ENCODE data around the gene GPX4. TPM values are rescaled to one million over a fixed set of nuclear protein-coding genes. Genes with fewer than 3 reads are reported as not detected.

Gene GPX4
- total RNA-seq, 1 donor from 2014 or later, result 241 TPM

DNA sequence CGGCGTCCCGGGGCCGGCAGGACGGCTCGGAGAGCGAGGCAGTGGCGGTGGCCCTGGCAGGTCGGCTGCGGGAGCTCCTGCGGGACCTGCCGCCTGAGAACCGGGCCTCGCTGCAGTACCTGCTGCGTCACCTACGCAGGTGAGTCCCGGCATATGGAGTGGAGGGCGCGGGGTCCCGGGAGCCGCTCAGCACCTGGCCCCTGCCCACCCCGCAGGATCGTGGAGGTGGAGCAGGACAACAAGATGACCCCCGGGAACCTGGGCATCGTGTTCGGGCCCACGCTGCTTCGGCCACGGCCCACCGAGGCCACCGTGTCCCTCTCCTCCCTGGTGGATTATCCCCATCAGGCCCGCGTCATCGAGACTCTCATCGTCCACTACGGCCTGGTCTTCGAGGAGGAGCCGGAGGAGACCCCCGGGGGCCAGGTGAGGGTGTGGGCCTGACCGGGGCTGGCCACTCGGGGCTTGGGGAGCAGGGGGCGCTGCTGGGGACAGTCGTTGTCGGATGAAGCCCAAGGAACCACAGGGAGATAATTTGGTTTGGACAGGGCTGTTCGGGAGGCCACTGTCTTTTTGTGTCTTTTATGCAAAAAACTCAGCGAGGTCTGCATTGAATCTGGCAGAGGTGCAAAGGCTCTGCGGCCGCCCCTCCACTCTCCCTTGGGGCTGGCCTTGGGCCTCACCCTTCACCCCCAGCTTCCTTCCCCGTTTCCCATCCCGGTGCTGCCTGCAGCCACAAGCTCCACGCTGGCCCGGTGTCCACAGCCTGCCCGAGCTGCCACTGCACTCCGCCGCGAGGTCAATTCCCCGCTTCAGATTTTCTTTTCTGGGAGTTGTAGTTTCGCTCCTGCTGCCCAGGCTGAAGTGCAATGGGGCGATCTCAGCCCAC lies 20.6 kb upstream of the GPX4 start:
- no peaks in the 10 kb centered on the region for H3K9me3 Mint-ChIP-seq
- peaks cover 30% of the 10 kb centered on the region for H3K4me1 Mint-ChIP-seq (ENCODE audit: low read depth)
- no peak overlapping the region for H3K4me3 Mint-ChIP-seq
- no peaks in the 10 kb centered on the region for H3K27me3 Mint-ChIP-seq (ENCODE audit: insufficient read depth)
- intact Hi-C loops (cut with micrococcal nuclease), result loop anchor here (1.0 kb wide), 2 partner anchors 16 to 20 kb away; partner anchors contain the start of gene ARHGAP45
- no peak for DNase-seq (ENCODE audit: low spot score)
- H3K36me3 Mint-ChIP-seq (ENCODE audit: low read depth), result peaks cover 33% of the 10 kb centered on the region
- no peak overlapping the region for H3K27ac Mint-ChIP-seq

DNA sequence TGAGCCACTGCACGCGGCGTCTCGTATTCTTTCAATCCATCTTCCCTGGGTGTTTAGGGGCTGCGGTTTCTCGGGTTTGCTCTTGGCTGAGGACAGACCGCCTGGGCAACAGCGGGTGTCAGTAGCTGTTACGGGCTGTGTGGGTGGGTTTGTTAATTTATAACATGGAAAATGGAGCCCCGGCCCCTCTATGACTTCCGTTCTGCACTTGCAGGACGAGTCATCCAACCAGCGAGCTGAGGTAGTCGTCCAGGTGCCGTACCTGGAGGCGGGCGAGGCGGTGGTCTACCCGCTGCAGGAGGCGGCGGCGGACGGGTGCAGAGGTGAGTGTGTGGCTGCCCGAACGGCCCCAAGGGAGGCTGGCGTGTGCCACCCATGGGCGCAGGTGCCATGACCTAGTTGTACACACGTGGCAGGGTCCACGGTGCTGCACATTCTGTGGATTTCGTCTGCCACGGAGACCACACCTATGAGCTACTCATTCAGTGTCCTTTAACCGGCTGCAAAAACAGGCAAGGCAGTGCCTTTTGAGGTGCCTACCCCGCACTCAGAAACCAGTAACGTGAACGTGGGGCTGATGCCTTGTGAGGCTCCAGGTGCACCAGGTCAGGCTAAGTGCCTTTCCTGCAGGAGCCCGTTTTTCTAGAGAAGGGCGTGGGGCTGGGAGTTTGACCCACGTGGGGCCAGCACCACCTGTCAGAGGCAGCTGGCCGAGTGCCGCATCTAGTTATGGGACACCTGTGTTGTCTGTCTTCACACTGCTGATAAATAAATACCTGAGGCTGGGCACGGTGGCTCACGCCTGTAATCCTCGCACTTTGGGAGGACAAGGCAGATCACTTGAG lies 19.5 kb upstream of the GPX4 start:
- Mint-ChIP-seq H3K27me3 (ENCODE audit: insufficient read depth) (no peaks in the 10 kb centered on the region), H3K4me1 (ENCODE audit: low read depth) (peaks cover 32% of the 10 kb centered on the region), H3K36me3 (ENCODE audit: low read depth) (peaks cover 33% of the 10 kb centered on the region), H3K27ac (peak overlapping the region; percentile 83), H3K4me3 (no peak overlapping the region), H3K9me3 (no peaks in the 10 kb centered on the region)
- intact Hi-C loops (cut with micrococcal nuclease), result no loop called here
- DNase-seq (ENCODE audit: low spot score), result no peak

DNA sequence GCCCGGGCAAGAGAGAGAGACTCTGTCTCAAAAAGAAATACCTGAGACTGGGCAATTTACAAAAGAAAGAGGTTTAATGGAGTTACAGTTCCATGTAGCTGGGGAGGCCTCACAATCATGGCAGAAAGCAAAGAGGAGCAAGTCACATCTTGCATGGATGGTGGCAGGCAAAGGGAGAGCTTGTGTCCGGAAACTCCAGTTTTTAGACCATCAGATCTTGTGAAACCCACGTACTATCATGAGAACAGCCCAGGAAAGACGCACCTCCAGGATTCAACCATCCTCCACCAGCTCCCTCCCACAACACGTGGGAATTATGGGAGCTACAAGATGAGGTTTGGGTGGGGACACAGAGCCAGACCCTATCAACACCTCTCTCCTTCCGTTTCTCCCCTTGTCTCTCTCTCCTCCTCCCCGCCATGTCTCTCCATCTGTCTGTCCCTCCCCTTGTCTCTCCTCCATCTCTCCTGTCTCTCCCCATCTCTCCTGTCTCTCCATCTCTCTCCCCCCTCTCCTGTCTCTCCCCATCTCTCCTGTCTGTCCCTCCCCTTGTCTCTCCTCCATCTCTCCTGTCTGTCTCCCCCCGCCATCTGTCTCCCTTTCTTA lies 18.6 kb upstream of the GPX4 start:
- no peaks in the 10 kb centered on the region for H3K27me3 Mint-ChIP-seq (ENCODE audit: insufficient read depth)
- DNase-seq (ENCODE audit: low spot score), result no peak
- H3K9me3 Mint-ChIP-seq, result no peaks in the 10 kb centered on the region
- intact Hi-C loops (cut with micrococcal nuclease), result no loop called here
- H3K4me3 Mint-ChIP-seq, result peak overlapping the region; percentile 45
- H3K27ac Mint-ChIP-seq, result peak overlapping the region; percentile 83
- peaks cover 32% of the 10 kb centered on the region for H3K4me1 Mint-ChIP-seq (ENCODE audit: low read depth)
- peaks cover 29% of the 10 kb centered on the region for H3K36me3 Mint-ChIP-seq (ENCODE audit: low read depth)

DNA sequence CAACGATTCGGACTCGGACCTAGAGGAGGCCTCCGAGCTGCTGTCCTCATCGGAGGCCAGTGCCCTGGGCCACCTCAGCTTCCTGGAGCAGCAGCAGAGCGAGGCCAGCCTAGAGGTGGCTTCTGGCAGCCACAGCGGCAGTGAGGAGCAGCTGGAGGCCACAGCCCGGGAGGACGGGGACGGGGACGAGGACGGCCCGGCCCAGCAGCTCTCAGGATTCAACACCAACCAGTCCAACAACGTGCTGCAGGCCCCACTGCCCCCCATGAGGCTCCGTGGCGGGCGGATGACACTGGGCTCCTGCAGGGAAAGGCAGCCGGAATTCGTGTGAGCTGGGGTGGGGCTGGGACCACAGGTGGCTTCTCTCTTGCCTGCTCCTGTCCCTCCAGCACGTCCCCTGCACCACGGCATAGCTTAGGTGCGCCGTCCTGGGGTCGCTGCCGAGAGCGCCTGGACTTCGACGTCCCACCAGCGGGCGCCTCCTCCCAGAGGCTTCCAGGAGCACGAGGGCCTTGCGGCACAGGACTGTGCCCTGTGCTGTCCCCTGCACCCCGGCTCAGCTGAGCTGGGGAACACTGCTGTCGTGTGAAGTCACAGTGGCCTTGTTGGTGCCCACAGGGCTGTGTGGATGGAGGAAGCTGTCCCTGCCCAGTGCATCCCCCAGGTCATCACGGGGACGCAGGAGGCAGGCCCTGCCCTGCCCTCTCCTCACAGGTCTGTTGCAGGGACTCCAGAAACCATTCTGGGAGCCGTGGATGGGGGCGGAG lies 17.9 kb upstream of the GPX4 start:
- Mint-ChIP-seq H3K36me3 (ENCODE audit: low read depth) (peaks cover 24% of the 10 kb centered on the region), H3K4me3 (peak overlapping the region; percentile 15), H3K27ac (peak overlapping the region; percentile 83), H3K9me3 (no peaks in the 10 kb centered on the region), H3K27me3 (ENCODE audit: insufficient read depth) (no peaks in the 10 kb centered on the region), H3K4me1 (ENCODE audit: low read depth) (peaks cover 28% of the 10 kb centered on the region)
- DNase-seq (ENCODE audit: low spot score), result no peak
- intact Hi-C loops (cut with micrococcal nuclease), result no loop called here

DNA sequence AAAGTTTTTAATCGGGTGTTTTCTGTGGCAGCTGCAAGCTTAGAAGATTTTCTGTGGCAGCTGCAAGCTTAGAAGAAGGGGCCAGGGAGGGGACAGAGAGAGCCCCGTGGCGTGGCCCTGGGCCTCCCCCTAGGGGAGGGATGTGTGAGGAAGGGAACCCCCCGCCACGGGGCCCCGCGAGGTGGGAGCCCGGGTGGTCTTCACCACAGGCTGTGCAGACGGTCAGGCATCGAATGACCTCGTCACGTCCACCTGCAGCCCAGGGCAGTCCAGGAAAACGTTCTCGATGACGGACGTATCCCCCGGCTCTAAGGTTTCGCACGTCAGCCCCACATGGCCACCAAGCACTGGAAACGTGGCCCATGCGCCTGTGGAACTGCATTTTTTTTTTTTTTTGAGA lies 17.2 kb upstream of the GPX4 start:
- no peaks in the 10 kb centered on the region for H3K27me3 Mint-ChIP-seq (ENCODE audit: insufficient read depth)
- DNase-seq (ENCODE audit: low spot score), result no peak
- H3K4me3 Mint-ChIP-seq, result no peak overlapping the region
- peaks cover 25% of the 10 kb centered on the region for H3K4me1 Mint-ChIP-seq (ENCODE audit: low read depth)
- peaks cover 20% of the 10 kb centered on the region for H3K36me3 Mint-ChIP-seq (ENCODE audit: low read depth)
- intact Hi-C loops (cut with micrococcal nuclease), result loop anchor here (1.0 kb wide), 1 partner anchor 9 kb away; the partner anchor contains the start of gene POLR2E
- peak overlapping the region; percentile 81 for H3K27ac Mint-ChIP-seq
- no peaks in the 10 kb centered on the region for H3K9me3 Mint-ChIP-seq

DNA sequence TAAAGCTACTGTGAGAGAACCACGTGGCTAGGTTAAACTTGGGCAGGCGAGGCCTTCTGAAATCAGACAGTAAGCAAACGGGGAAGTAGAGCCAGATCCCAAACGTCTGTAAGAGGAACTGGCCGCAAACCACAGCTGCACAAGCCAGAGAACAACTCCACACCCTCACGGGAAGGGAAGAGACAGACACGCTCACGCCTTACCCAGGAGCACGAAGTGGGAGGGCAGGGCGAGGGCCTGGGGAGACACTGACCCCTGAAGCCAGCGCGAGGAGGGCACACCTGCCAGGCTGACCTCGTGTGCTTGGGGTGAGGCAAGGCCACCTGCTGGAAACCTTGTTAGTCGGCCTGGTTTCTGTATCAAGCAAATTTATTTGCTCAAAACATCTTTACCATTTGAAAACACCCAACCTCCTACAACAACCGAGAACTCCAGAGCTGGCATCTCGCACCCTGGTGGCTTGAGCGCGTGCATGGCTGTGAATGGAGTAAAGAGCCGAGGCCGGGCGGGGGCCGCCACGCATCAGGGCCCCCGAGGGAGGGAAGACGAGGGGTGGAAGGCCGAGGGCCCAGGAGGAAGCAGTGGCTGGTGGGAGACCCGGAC lies 15.9 kb upstream of the GPX4 start:
- Mint-ChIP-seq H3K4me1 (ENCODE audit: low read depth) (peaks cover 25% of the 10 kb centered on the region), H3K27me3 (ENCODE audit: insufficient read depth) (no peaks in the 10 kb centered on the region), H3K27ac (peak overlapping the region; percentile 81), H3K4me3 (peak overlapping the region; percentile 29), H3K36me3 (ENCODE audit: low read depth) (peaks cover 20% of the 10 kb centered on the region), H3K9me3 (no peaks in the 10 kb centered on the region)
- no peak for DNase-seq (ENCODE audit: low spot score)
- intact Hi-C loops (cut with micrococcal nuclease), result loop anchor here (1.0 kb wide), 1 partner anchor 7 kb away; the partner anchor contains the start of gene POLR2E

DNA sequence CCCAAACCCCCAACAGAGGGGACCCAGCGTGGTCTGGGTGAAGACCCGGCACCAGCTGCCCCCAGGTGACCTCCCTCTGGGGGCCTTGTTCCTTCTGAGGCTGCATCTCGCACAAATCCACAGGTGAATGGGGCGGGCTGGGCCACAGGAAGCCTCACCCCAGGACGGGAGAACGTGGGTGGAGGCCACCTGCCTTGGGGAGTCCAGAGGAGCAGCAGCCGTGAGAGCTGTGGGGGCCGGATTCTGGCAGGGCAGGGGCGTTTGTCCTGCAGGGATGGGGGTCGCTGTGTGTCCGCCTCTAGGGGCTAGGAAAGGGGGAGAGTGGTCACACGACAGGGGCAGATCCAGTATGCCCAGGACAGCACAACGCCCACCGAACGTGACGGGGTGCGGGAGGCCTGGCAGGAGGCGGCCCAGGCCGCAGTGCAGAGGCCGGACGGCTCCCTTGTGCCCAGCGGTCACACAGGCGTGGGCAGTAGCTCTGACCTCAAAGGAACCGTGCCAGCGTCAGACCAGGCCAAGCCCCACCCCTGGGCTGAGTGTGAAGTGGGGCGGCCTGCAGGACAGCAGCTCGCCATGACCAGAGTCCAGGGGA lies 15.3 kb upstream of the GPX4 start:
- no peak overlapping the region for H3K4me3 Mint-ChIP-seq
- H3K9me3 Mint-ChIP-seq, result no peaks in the 10 kb centered on the region
- H3K27me3 Mint-ChIP-seq (ENCODE audit: insufficient read depth), result no peaks in the 10 kb centered on the region
- DNase-seq (ENCODE audit: low spot score), result no peak
- peak overlapping the region; percentile 29 for H3K27ac Mint-ChIP-seq
- peaks cover 23% of the 10 kb centered on the region for H3K36me3 Mint-ChIP-seq (ENCODE audit: low read depth)
- peaks cover 25% of the 10 kb centered on the region for H3K4me1 Mint-ChIP-seq (ENCODE audit: low read depth)
- intact Hi-C loops (cut with micrococcal nuclease), result no loop called here

DNA sequence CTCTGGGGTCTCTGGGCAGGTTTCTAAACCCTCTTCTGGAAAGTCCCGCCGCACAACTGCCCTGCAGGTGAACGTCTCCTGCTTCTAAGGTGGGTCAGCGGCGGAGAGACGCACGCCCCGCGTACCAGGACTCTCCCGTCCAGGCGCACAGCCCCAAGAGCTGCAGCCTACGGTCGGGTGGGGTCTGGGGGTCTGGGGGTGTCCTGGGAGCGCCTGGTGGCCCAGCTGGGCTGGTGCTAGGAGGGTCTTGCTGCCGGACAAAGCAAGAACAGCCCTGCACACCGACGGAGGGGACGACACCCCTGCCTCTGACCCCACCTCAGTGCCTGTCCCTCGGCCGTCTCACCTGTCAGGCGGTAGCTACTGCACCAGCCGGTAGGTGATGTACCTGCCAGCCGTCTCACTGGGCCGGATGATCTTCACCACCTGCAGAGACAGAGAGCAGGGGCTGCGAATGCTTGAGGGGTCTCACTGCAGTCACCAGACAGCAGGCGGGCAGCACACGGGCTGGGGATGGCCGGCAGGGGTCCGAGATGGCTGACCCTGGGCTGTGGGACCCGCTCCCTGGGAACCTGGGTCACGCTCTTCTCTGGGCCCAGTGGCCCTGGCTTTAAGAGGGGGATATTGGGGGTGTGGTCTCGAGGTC lies 14.5 kb upstream of the GPX4 start:
- Mint-ChIP-seq H3K4me3 (no peak overlapping the region), H3K27me3 (ENCODE audit: insufficient read depth) (no peaks in the 10 kb centered on the region), H3K36me3 (ENCODE audit: low read depth) (peaks cover 21% of the 10 kb centered on the region), H3K9me3 (no peaks in the 10 kb centered on the region), H3K4me1 (ENCODE audit: low read depth) (peaks cover 21% of the 10 kb centered on the region), H3K27ac (no peak overlapping the region)
- DNase-seq (ENCODE audit: low spot score), result no peak
- intact Hi-C loops (cut with micrococcal nuclease), result no loop called here

DNA sequence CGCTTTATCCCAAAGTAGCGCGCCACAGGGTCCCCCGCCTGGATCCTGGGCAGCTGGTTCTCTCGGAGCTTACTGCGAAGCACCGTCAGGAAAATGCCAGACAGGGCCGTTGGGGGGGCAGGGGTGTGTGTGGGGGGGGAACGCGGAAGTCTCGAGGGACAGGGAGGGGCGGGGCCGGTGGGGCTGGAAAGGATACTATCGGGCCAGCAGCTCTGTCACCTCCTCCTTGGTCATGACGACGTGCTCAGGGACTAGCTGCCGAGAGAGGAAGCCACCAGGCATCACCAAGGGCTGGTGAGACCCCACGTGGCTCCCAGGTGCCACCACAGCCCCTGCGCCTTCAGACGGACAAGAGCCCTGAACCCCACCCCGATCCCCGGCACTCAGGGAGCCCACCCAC lies 13.9 kb upstream of the GPX4 start:
- Mint-ChIP-seq H3K4me1 (ENCODE audit: low read depth) (peaks cover 19% of the 10 kb centered on the region), H3K27me3 (ENCODE audit: insufficient read depth) (no peaks in the 10 kb centered on the region), H3K4me3 (no peak overlapping the region), H3K36me3 (ENCODE audit: low read depth) (peaks cover 17% of the 10 kb centered on the region), H3K9me3 (no peaks in the 10 kb centered on the region), H3K27ac (no peak overlapping the region)
- no peak for DNase-seq (ENCODE audit: low spot score)
- intact Hi-C loops (cut with micrococcal nuclease), result no loop called here

DNA sequence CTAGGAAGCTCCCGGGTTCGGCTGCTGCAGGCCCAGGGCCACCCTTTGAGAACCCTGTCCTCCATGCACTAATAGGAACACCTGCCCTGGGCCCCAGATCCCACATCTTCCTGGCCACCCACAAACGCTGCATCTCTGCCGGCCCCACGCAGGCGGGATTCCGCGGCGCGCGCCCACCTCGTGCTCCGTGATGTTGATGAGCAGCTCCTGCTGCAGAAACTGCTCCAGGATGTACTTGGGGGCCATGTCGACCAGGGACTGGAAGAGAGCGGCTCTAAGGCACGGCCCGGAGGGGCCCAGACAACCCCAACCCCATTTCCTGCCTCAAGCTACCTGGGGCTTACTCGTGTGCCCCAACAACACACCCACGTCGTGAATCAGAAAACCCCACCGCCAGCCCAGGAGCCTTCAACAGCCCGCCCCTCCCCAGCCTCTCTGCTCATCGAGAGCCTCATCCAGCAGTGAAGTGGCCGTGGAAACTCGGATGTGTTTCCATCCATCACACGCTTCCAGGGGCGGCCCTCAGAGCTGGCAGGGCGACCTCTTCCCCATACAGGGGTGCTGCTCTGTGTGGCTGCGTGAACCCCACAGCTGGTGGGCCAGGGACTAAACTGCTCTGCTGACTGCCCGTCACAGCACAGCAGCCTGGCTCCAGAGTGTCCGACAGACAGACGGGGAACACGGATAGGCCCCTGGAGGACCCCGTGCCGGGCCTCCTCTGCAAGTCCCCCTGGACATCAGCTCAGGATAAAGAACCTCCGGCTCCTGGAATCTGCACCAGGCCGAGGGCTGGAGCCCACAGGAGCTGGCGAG lies 12.9 kb upstream of the GPX4 start:
- Mint-ChIP-seq H3K27me3 (ENCODE audit: insufficient read depth) (no peaks in the 10 kb centered on the region), H3K27ac (no peak overlapping the region)
- intact Hi-C loops (cut with micrococcal nuclease), result no loop called here

More for the DNA sequence above, 12.9 kb upstream of the GPX4 start:
- peak overlapping the region; percentile 7 for H3K4me3 Mint-ChIP-seq
- H3K4me1 Mint-ChIP-seq (ENCODE audit: low read depth), result peaks cover 19% of the 10 kb centered on the region
- no peaks in the 10 kb centered on the region for H3K9me3 Mint-ChIP-seq
- DNase-seq (ENCODE audit: low spot score), result no peak
- H3K36me3 Mint-ChIP-seq (ENCODE audit: low read depth), result peaks cover 10% of the 10 kb centered on the region
